PC-9 (cell line): ENCODE measurements around the gene MISP. TPM values are rescaled to one million over a fixed set of nuclear protein-coding genes. Genes with fewer than 3 reads are reported as not detected.

Experiments
- BruUV-seq: library from RNA; stranded (reverse); fragments of 400-500 nt; replicated peaks from 2 replicates; lab custom pipeline; 2021; lab: Mats Ljungman, UMichigan
- CTCF ChIA-PET: fragments of 300-600 bp; sonication (Branson Sonifier 250); formaldehyde crosslinking; loops from one replicate; lab custom pipeline; 2022; ENCODE audit warnings: antibody characterized with exemption; lab: Charles Lee
- POLR2A ChIA-PET: fragments of 300-600 bp; sonication (Branson Sonifier 250); formaldehyde crosslinking; loops from one replicate; lab custom pipeline; 2022; ENCODE audit warnings: antibody characterized with exemption; ENCODE audit not compliant: unreplicated experiment; lab: Charles Lee
- DNase-seq, 2 experiments: peaks; one replicate each; pipeline versions ENCODE4 v3.0.0 to v3.0.0-alpha.2; 2015 to 2022; ENCODE audit warnings: mixed read lengths in 1 of 2
- H2AFZ ChIP-seq: fragments of 200-600 bp; sonication (generic); 2 replicates; pipeline ENCODE4 v1.8.1; 2017; ENCODE audit warnings: antibody characterized with exemption
- H3F3A ChIP-seq: fragments of 200-600 bp; sonication (generic); 2 replicates; pipeline ENCODE4 v1.8.1; 2017; ENCODE audit warnings: antibody characterized with exemption, mild to moderate bottlenecking, low read depth; ENCODE audit not compliant: insufficient read depth
- H3K27ac ChIP-seq: fragments of 200-600 bp; sonication (generic); 2 replicates; pipeline ENCODE4 v1.6.1; 2016; ENCODE audit warnings: mixed run types
- H3K27me3 ChIP-seq: fragments of 200-600 bp; sonication (generic); 2 replicates; pipeline ENCODE4 v1.6.1; 2016; ENCODE audit warnings: low read depth, mixed run types; ENCODE audit not compliant: insufficient read depth
- H3K36me3 ChIP-seq: fragments of 200-600 bp; sonication (generic); 2 replicates; pipeline ENCODE4 v1.6.1; 2016; ENCODE audit warnings: low read depth, mixed run types
- H3K4me1 ChIP-seq: fragments of 200-600 bp; sonication (generic); replicated peaks from 2 replicates; pipeline ENCODE4 v1.6.1; 2016; ENCODE audit warnings: mixed run types; ENCODE audit not compliant: insufficient read depth
- H3K4me2 ChIP-seq: fragments of 200-600 bp; sonication (generic); 2 replicates; pipeline ENCODE4 v1.6.1; 2017; ENCODE audit warnings: mixed run types
- H3K4me3 ChIP-seq: fragments of 200-600 bp; sonication (generic); 2 replicates; pipeline ENCODE4 v1.6.1; 2016; ENCODE audit warnings: mixed run types
- H3K79me2 ChIP-seq: fragments of 200-600 bp; sonication (generic); 2 replicates; pipeline ENCODE4 v1.6.1; 2017; ENCODE audit warnings: low read depth, mixed run types
- H3K9me2 ChIP-seq: fragments of 200-600 bp; sonication (generic); 2 replicates; pipeline ENCODE4 v1.8.1; 2017; ENCODE audit warnings: mild to moderate bottlenecking; ENCODE audit not compliant: insufficient read depth
- H3K9me3 ChIP-seq: fragments of 200-600 bp; sonication (generic); 2 replicates; pipeline ENCODE4 v1.8.1; 2016; ENCODE audit warnings: low read depth; ENCODE audit not compliant: insufficient read depth
- H4K20me1 ChIP-seq: fragments of 200-600 bp; sonication (generic); 2 replicates; pipeline ENCODE4 v1.8.1; 2017; ENCODE audit not compliant: insufficient read depth
- CTCF ChIP-seq: fragments of 200-600 bp; sonication (generic); conservative IDR thresholded peaks from 2 replicates; pipeline ENCODE4 v1.6.1; 2017; ENCODE audit warnings: mixed run types, antibody characterized with exemption, mild to moderate bottlenecking, moderate library complexity
- EZH2 ChIP-seq: fragments of 200-600 bp; sonication (generic); IDR thresholded peaks from 2 replicates; pipeline ENCODE4 v1.8.0; 2017; ENCODE audit warnings: antibody characterized with exemption, low read depth
- intact Hi-C: fragments of 100-400 bp; cut with micrococcal nuclease; formaldehyde crosslinking; loops from one replicate; pipeline ENCODE4 v1.10.0; 2022; ENCODE audit not compliant: unreplicated experiment
- total RNA-seq: library from RNA; stranded (reverse); gene quantifications from 2 replicates; pipeline ENCODE4 v1.2.3, GENCODE V29; 2021

Gene MISP
- total RNA-seq, 1 experiment from 2014 or later, result 91.6 TPM

GRCh38 chr19:729965-730668 is 20.8 kb upstream of the MISP start:
- Histone ChIP-seq H3K4me1 (no peaks in the 10 kb centered on the region), H3K4me2 (no peak overlapping the region), H3F3A (peaks cover 17% of the 10 kb centered on the region; the same call in 1 of the 2 replicates), H3K4me3 (no peak overlapping the region), H3K9me2 (no peaks in the 10 kb centered on the region), H3K9me3 (no peaks in the 10 kb centered on the region), H4K20me1 (no peaks in the 10 kb centered on the region), H3K36me3 (no peaks in the 10 kb centered on the region), H3K27me3 (no peaks in the 10 kb centered on the region), H2AFZ (no peak overlapping the region), H3K79me2 (no peaks in the 10 kb centered on the region), H3K27ac (no peak overlapping the region)
- ChIA-PET POLR2A (no interaction called here), CTCF (interaction anchor here (0.7 kb wide), 1 partner anchor 51 kb away, joined by 3 read pairs; no protein-coding TSS in a partner anchor)
- no TSS peak for BruUV-seq
- DNase-seq, result no peak
- intact Hi-C loops, result no loop called here
- TF ChIP-seq CTCF (no peak), EZH2 (no peak)

- H3K4me1 ChIP-seq, result no peaks in the 10 kb centered on the region
- no peaks in the 10 kb centered on the region for H3K27me3 ChIP-seq
- H3K36me3 ChIP-seq, result no peaks in the 10 kb centered on the region
- H3K27ac ChIP-seq, result no peak overlapping the region
- no TSS peak for BruUV-seq
- intact Hi-C loops, result no loop called here
- no peaks in the 10 kb centered on the region for H3K79me2 ChIP-seq
- no peaks in the 10 kb centered on the region for H3K9me2 ChIP-seq
- H3K9me3 ChIP-seq, result no peaks in the 10 kb centered on the region
- ChIA-PET CTCF (no interaction called here), POLR2A (no interaction called here)
- H3K4me3 ChIP-seq, result no peak overlapping the region
- no peak overlapping the region for H2AFZ ChIP-seq
- no peaks in the 10 kb centered on the region for H4K20me1 ChIP-seq
- TF ChIP-seq EZH2 (no peak), CTCF (no peak)
- no peak overlapping the region for H3K4me2 ChIP-seq
- peaks cover 17% of the 10 kb centered on the region; the same call in 1 of the 2 replicates for H3F3A ChIP-seq
- DNase-seq, result no peak
Observed at GRCh38 chr19:731000-731399, 19.9 kb upstream of the MISP start.

- ChIA-PET CTCF (no interaction called here), POLR2A (no interaction called here)
- peaks cover 17% of the 10 kb centered on the region; the same call in 1 of the 2 replicates for H3F3A ChIP-seq
- intact Hi-C loops, result no loop called here
- H3K27ac ChIP-seq, result no peak overlapping the region
- H4K20me1 ChIP-seq, result no peaks in the 10 kb centered on the region
- no peak overlapping the region for H2AFZ ChIP-seq
- no peaks in the 10 kb centered on the region for H3K9me2 ChIP-seq
- H3K4me1 ChIP-seq, result no peaks in the 10 kb centered on the region
- DNase-seq, result no peak
- no peaks in the 10 kb centered on the region for H3K9me3 ChIP-seq
- BruUV-seq, result no TSS peak
- H3K4me3 ChIP-seq, result no peak overlapping the region
- H3K79me2 ChIP-seq, result no peaks in the 10 kb centered on the region
- H3K4me2 ChIP-seq, result no peak overlapping the region
- no peaks in the 10 kb centered on the region for H3K27me3 ChIP-seq
- TF ChIP-seq EZH2 (no peak), CTCF (no peak)
- H3K36me3 ChIP-seq, result no peaks in the 10 kb centered on the region
Observed at GRCh38 chr19:732148-733069, 18.5 kb upstream of the MISP start.
